Astrocyte of the cerebellum (primary cell): ENCODE data around the gene KCNMA1.
A peak's percentile ranks its signal among the peaks of the same experiment; 100 is the strongest.

ENCODE experiments used
- DNase-seq: peaks from one replicate; pipeline ENCODE4 v3.0.0-alpha.2; 2011; ENCODE audit warnings: low read depth
- H3K4me3 ChIP-seq: 2 replicates; pipeline ENCODE4 v1.5.1; 2011; ENCODE audit warnings: mild to moderate bottlenecking, low read depth, low read length, moderate library complexity
- CTCF ChIP-seq: IDR thresholded peaks from 2 replicates; pipeline ENCODE4 v1.5.1; 2012; ENCODE audit warnings: low read length, low read depth, moderate library complexity, mild to moderate bottlenecking; ENCODE audit errors: missing control alignments
- in situ Hi-C: cut with HindIII; loops from 2 replicates; pipeline ENCODE4 v1.10.0; 2017; ENCODE audit warnings: low sequenced_read_pairs

Gene KCNMA1

DNA sequence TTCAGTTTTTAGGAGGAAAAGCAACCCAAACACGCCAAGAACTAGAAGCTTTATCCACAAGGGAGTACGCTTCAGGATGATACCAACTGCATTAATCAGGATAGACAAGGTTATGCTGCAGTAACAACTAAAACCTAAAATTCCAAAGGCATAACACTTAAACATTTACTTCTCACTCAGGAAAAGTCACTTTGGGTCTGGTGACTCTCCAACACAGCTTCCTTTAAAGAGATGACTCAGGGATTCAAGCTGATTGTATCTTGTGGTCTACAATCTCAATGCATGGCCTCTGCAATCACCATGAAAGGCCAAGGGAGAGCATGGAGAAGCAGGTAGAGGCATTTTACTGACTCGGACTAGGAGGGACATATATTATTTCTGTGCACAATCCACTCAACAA lies 315.8 kb downstream of the KCNMA1 start:
- DNase-seq: no peak
- no peak overlapping the region for H3K4me3 ChIP-seq
- in situ Hi-C loops: no loop called here
- TF ChIP-seq CTCF: no peak

GRCh38 chr10:77320971-77321471 lies 316.6 kb downstream of the KCNMA1 start:
- TF ChIP-seq CTCF: no peak
- DNase-seq: peak; percentile 67
- in situ Hi-C loops: no loop called here
- no peak overlapping the region for H3K4me3 ChIP-seq

DNA sequence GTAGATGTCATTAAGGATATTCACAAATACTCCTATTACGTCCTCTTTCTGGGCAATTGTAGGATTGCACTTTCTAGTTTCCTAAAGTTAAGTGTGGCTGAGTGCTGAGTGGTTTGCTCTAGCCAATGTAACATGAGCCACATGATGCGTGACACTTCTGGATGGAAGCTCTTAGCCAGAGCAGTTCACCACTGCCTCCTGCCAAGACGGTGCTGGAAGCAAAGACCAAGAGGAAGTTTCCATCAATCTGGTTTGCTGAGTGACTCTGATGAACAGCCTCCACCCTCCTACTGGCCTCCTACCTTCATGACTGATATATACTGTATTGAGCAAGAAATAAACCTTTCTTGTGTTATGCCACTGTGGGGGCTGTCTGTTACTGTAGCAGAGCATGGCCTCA lies 318.1 kb downstream of the KCNMA1 start:
- no peak for TF ChIP-seq CTCF
- DNase-seq: no peak
- H3K4me3 ChIP-seq: no peak overlapping the region
- in situ Hi-C loops: no loop called here

DNA sequence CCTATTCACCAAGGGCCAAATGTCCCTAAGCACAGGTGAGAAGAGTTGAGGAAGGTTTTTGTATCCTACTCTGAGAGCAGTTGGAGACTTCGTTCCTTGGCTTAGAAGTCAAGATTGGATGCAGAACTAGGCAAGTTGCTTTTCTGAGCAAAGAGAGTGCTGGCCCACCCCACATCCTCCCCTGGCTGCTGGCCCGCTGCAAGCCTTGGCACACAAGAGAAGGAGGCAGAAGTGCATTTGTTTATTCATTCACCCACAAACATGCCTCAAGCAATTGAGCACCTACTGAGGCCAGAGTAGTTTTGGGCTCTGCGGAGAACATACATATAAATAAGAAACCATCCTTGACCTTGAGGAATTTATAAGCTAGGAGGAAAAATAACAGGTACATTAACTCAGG lies 318.9 kb downstream of the KCNMA1 start:
- no peak for DNase-seq
- in situ Hi-C loops: no loop called here
- H3K4me3 ChIP-seq: no peak overlapping the region
- TF ChIP-seq CTCF: no peak

DNA sequence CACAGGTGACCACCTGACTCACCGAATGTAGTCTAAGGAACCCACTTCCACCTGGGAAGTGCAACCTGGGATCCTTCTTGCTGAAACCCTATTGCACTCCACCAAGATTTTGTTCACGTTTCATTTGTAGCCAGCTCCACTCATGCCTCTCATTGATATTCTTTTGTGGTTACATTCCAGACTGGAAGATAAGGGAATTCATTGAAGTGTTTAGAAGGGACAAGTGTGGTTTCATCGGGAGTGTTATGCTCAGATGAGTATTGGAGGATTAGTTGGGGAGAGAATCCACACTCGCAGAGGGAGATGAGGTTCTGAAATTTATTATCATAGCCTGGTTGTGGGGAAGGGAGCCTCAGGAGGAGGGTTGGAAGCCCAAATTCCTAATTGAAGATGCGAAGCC lies 320.4 kb downstream of the KCNMA1 start:
- in situ Hi-C loops: no loop called here
- no peak for TF ChIP-seq CTCF
- H3K4me3 ChIP-seq: no peak overlapping the region
- no peak for DNase-seq

- in situ Hi-C loops: no loop called here
- no peak for DNase-seq
- no peak overlapping the region for H3K4me3 ChIP-seq
- TF ChIP-seq CTCF: no peak
Measured at GRCh38 chr10:77315496-77316129, 322.0 kb downstream of the KCNMA1 start.
